AG04450 (cell line): ENCODE results near the gene PSENEN. TPM values are rescaled to one million over a fixed set of nuclear protein-coding genes. Genes with fewer than 3 reads are reported as not detected.

Source experiments
- CTCF ChIA-PET: fragments of 300-600, 350-600 bp; formaldehyde crosslinking; extraction: SDS; loops from one replicate; lab custom pipeline; 2022; ENCODE audit warnings: antibody characterized with exemption, inconsistent platforms; lab: Charles Lee
- POLR2A ChIA-PET: fragments of 350-600 bp; formaldehyde crosslinking; extraction: SDS; loops from one replicate; lab custom pipeline; 2021; ENCODE audit warnings: antibody characterized with exemption, inconsistent platforms; lab: Yijun Ruan, JAX
- DNase-seq: peaks from one replicate; pipeline ENCODE4 v3.0.0-alpha.2; 2011; ENCODE audit warnings: low read depth, low spot score
- H3K27ac ChIP-seq: one replicate; pipeline ENCODE4 v1.5.1; 2012; ENCODE audit warnings: low read depth, low read length, control low read depth
- H3K27me3 ChIP-seq: one replicate; pipeline ENCODE4 v1.6.0; 2012; ENCODE audit warnings: low read length; ENCODE audit not compliant: control insufficient read depth, insufficient read depth
- H3K4me3 ChIP-seq: 2 replicates; pipeline ENCODE4 v1.5.1; 2011; ENCODE audit warnings: mild to moderate bottlenecking, low read depth, low read length, control low read depth
- H3K9me3 ChIP-seq: 2 replicates; pipeline ENCODE4 v1.5.1; 2012; ENCODE audit warnings: low read length; ENCODE audit not compliant: control insufficient read depth, insufficient read depth
- polyA plus RNA-seq: library from polyadenylated mRNA; depleted of rRNA; stranded (reverse); fragments of >200 nt; gene quantifications from 2 replicates; pipeline ENCODE4 v1.2.3, GENCODE V29; 2011
- TF ChIP-seq, protein P1 (sequence below): IDR thresholded peaks from 2 replicates; pipeline ENCODE4 v1.5.1; 2011; ENCODE audit warnings: low read depth, low read length, control low read depth, inconsistent platforms

Gene PSENEN
- polyA plus RNA-seq, 1 experiment: 41.0 TPM

DNA sequence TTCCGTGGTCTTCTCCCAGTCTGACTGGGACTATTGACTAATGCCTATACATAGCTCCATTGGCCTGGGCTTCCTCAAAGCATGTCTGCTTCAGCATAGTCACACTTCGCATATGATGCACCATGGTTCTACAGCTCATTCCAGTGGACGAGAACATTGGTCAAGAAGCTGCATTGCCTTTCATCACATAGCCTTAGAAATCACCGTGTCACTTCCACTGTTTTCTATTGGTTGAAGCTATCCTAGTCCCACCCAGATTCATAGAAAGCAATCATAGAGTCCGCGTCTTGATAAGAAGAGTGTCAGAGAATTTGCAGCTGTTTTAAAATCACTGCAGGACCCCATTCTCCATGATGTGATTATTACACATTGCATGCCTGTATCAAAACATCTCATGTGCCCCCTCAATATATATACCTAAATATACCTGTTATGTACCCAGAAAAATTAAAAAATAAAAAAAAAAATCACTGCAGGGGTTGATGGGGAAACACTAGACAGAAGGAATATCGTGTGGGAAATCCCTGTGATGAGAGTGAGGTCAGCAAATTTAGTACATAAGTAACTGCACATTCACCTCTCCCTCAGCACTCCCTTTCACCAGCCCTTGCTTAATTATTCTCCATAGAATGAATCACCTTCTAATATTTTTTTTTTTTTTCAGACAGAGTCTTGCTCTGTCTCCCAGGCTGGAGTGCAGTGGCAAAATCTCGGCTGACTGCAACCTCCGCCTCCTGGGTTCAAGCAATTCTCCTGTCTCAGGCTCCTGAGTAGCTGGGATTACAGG is 27.8 kb downstream of the PSENEN start:
- no peaks in the 10 kb centered on the region for H3K9me3 ChIP-seq
- ChIA-PET POLR2A (interaction anchor here (1.0 kb wide), 1 partner anchor 33 kb away, joined by 3 read pairs; no protein-coding TSS in a partner anchor), CTCF (no interaction called here)
- DNase-seq: no peak
- TF ChIP-seq, protein P1, sequence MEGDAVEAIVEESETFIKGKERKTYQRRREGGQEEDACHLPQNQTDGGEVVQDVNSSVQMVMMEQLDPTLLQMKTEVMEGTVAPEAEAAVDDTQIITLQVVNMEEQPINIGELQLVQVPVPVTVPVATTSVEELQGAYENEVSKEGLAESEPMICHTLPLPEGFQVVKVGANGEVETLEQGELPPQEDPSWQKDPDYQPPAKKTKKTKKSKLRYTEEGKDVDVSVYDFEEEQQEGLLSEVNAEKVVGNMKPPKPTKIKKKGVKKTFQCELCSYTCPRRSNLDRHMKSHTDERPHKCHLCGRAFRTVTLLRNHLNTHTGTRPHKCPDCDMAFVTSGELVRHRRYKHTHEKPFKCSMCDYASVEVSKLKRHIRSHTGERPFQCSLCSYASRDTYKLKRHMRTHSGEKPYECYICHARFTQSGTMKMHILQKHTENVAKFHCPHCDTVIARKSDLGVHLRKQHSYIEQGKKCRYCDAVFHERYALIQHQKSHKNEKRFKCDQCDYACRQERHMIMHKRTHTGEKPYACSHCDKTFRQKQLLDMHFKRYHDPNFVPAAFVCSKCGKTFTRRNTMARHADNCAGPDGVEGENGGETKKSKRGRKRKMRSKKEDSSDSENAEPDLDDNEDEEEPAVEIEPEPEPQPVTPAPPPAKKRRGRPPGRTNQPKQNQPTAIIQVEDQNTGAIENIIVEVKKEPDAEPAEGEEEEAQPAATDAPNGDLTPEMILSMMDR: no peak
- H3K4me3 ChIP-seq: no peak overlapping the region
- H3K27me3 ChIP-seq: no peaks in the 10 kb centered on the region
- H3K27ac ChIP-seq: no peak overlapping the region

DNA sequence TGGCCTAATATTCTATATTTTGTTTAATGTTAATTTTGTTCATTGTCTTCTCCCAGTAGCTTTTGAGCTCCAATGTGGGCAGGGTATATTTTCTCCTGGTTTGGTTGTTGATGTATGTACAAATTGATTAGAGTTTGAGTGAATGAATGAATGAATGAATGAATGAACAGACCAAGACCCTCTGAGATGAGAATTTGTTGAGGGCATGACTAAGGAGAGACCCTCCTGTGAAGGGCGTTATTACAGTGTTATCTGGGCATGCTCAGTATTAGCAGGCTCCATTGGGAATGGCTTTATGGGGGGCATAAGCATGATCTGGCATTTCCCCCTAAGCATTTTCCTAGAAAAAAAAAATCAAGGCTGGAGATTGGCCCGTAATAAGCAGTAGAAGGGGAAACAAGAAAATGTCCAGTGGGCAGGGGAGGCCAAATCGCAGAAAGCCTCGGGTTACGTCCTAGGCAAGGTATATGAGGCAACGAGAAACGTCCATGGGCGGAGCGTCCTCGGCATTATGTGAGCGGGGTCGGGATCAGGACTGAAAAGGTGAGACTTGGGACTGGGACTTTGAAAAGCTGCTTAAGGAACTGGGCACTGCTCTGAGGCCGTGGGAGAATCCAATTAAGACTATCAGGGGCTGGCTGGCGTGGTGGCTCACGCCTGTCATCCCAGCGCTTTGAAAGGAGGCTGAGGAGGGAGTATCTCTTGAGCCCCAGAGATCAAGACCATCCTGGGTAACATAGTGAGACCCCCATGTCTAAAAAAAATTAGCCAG is 29.0 kb downstream of the PSENEN start:
- CTCF ChIA-PET: no interaction called here

DNA sequence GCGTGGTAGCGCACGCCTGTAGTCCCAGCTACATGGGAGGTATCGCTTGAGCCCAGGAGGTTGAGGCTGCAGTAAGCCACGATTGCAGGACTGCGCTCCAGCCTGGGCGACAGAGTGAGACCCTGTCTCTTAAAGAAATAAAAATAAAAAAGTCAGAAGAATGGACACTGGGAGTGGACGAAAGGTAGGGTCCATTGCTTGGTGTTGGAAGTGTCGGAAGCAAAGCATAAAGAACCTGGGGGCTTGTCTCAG is 29.5 kb downstream of the PSENEN start:
- ChIA-PET POLR2A (no interaction called here), CTCF (no interaction called here)
- TF ChIP-seq, protein P1: no peak
- Histone ChIP-seq H3K9me3 (no peaks in the 10 kb centered on the region), H3K27ac (no peak overlapping the region), H3K4me3 (peak overlapping the region; percentile 43), H3K27me3 (no peaks in the 10 kb centered on the region)
- no peak for DNase-seq

More for the DNA sequence above, 29.0 kb downstream of the PSENEN start:
- no peak for DNase-seq
- Histone ChIP-seq H3K4me3 (peak overlapping the region; percentile 43), H3K9me3 (no peaks in the 10 kb centered on the region), H3K27ac (no peak overlapping the region), H3K27me3 (no peaks in the 10 kb centered on the region)
- POLR2A ChIA-PET: no interaction called here
- TF ChIP-seq, protein P1: no peak

DNA sequence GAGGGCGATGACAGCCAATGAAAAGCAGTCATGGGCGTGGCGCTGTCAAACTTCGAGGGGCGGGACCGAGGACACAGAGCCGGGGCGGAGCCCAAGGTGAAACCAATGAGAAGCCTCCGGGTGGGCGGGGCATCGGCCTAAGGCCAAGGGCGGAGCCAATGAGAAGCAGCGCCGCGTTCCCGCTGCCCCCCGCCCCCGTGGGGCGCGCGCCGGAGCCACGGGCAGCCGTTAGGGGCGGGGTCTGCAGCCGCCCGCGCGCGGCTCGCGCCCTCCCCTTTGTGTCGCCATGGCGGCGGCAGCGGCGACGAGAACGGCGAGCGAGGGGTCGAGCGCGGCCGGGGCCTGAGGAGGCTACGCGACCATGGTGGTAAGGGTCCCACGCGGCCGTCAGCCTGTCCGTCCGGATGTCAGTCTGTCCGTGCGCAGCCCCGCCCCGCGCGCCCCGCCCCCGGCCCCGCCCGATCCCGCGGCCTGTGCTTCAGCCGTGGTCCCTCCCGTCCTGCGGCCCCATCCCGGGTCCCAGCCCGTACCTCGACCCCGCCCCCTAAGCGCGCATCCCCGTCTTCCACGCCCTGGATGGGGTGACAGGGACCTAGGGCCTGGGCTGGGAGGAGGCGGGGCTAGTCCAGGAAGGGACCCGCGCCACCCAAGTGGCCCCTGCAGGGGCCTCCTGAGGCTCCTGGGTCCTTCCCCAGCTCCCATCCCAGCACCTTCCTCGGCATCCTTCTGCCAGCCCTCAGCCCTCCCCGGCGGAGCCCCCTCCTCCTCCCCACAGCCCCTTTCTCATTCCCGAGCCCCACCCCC is 30.0 kb downstream of the PSENEN start, which contains the start of gene ARHGAP33:
Gene ARHGAP33, plus strand, starts transcription at position 267 of the 804 bp plus-strand sequence. Its CDS starts 95 bp downstream, at position 362.
- Histone ChIP-seq H3K4me3 (peak within 1 kb of the TSS; percentile 72), H3K27me3 (no peaks in the 10 kb centered on the region), H3K9me3 (no peaks in the 10 kb centered on the region), H3K27ac (no peak within 1 kb of the TSS)
- TF ChIP-seq, protein P1: no peak
- ChIA-PET POLR2A (no interaction called here), CTCF (no interaction called here)
- DNase-seq: peak; percentile 78
